T-helper 1 cell treated with Interleukin-12 subunit alpha and Interleukin-12 subunit beta and Interleukin-4 antibody, amounts not matched to agents 30 ng/mL and 1 ng/mL, for 36 hours (primary cell): ENCODE measurements around the gene SLC18B1. TPM values are rescaled to one million over a fixed set of nuclear protein-coding genes. Genes with fewer than 3 reads are reported as not detected.

Experiments used
- intact Hi-C: fragments of 100-400 bp; cut with micrococcal nuclease; formaldehyde crosslinking; loops from one replicate; pipeline ENCODE4 v1.15.1; 2024
- total RNA-seq: library from RNA; stranded (reverse); gene quantifications from 2 replicates; pipeline ENCODE4 v1.2.3, GENCODE V29; 2022

Gene SLC18B1
- total RNA-seq, 1 donor from 2014 or later: 4.3 TPM

DNA sequence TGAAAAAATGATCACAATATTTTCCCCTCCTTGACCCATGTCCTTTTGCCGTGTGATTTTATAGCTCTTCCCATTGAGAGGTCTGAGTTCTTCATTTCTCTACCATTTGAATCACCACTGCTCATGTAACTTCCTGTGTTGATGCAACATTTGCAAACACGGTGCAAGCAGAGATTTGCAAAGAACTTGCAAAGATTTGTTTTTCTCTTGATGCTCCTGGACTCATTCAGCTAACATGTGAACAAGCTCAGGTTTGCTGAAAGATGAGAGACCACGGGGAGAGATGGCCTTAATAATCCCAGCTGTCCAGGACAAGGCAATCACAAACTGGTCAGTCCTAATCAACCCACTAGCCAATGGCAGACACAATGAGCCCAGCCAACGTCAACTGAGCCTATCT lies 49.3 kb downstream of the SLC18B1 start:
- intact Hi-C loops: no loop called here

DNA sequence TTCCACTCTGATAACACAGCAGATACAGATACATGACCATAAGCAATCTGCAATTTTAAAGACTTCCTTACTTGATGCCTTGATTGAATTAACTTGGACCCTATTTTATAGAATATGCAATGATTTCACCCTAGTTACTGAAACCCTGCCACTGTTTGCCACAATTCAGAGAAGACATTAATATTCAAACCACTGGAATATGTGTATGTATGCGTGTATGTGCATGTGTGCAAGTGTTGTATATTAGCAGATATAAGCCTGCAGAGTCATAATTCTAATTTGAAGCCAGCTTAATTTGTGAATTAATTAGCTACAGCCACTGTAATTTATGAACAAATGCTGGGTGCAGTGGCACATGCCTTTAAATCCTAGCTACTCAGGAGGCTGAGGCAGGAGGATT lies 50.0 kb downstream of the SLC18B1 start:
- intact Hi-C loops: no loop called here

DNA sequence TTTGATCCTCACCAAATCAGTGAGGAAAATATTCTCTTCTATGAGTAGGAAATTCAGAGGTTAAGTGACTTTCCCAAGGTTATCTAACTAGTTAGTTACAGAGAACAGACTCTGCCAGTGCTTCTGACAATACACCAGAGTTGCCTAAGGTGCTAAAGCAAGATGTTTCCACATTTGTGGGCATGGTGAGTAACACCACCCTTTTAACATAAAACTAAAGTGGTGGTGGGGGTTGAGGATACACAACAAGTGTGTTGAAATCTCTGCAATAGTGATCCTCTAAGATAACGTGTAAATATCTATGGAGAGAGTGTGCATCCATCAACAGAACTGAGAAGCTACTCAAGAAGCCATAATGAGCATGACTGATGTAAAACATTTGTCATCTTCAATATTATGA lies 52.4 kb downstream of the SLC18B1 start:
- intact Hi-C loops: no loop called here

DNA sequence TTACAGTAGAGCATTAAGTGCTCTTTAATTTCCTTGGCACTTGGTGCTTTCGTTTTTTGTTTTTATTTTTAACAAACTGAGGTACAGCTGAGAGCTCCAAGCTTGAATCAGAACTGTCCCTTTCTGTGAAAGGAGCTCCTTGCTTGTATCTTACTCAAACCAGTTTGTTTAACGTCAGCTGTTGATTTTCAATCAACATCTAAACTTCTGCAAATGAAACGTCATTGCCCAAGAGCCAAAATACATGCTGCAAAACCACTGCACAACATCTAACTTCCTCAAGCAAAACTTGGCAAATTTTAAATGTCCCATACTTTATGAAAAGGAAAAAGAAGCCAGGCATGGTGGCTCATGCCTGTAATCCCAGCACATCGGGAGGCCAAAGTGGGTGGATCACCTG lies 55.9 kb downstream of the SLC18B1 start:
- intact Hi-C loops: no loop called here

DNA sequence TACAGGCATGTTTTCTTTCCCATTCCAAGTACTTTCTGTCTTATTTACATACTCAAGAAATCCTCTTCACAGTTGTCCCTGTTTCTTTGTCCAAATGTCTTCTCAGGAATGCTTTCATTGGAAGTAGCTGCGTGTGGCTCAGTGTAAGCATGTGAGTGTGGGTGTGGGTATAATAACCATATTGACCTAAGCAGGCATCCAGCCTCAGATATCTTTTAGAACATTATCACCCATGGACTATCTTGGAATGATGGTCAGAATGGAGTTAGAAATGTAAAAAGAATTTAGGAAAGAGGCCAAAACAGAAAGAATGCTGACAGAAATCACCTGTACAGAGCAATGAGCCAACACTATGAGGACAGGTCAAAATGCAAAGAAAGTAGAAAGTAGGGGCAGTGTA lies 57.2 kb downstream of the SLC18B1 start:
- intact Hi-C loops: no loop called here

DNA sequence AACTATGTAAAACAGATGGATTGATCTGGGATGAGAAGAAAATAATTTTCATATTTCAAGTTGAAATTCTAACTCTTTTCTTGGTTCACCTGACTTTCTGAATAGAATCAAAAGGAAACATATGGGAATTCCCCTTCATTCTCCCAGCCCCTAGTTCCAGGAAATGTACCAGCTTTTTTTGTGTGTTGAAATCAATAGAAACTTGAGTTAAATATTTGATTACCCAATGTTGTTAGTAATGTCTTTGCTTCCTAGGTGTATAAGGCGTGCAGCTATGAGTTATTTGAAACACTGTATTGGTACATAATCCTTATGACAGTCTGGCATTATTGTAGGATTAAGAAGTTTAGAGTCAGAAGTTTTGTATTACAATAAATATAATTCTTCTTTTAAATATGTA lies 62.2 kb downstream of the SLC18B1 start:
- intact Hi-C loops: no loop called here

DNA sequence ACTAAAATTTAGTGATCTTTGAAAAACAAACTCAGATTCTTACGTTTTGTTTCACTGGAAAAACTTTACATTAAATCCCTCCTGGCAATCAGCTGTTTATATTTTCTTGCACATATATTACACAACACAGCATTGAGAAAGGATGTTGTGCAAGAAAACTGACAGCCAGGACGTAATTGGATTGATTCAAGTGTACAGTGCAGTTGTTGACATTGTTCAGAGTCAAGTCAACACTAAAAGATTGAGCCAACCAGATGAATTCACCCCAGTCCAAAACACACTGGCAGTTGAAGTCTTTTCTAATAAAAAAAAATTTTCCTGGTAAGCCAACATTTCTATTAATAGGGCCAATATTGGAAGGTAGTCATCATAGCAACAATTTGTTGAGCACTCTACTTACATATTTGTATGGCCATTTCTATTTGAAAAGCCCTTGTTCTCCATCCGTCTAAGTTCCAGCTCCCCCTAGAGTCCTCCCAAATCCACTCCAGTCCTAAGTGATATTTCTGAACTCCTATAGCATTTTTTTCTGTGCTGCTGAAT lies 63.7 kb downstream of the SLC18B1 start:
- intact Hi-C loops: loop anchor here (2.0 kb wide), 1 partner anchor 28 kb away; no protein-coding TSS in a partner anchor

DNA sequence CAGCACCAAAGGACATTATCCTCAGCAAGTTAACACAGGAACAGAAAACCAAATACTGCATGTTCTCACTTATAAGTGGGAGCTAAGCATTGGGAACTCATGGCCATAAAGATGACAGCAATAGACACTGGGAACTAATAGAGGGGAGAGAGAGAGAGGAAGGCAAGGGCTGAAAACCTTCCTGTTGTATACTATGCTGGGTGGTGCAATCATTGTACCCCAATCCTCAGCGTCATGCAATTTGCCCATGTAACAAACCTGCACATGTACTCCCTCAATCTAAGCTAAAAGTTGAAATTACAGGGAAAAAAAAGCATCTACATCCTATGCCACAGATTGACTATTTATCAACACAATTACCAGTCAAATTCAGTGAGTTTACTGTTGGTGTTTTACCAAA lies 64.6 kb downstream of the SLC18B1 start:
- intact Hi-C loops: loop anchor here (2.0 kb wide), 1 partner anchor 29 kb away; no protein-coding TSS in a partner anchor

DNA sequence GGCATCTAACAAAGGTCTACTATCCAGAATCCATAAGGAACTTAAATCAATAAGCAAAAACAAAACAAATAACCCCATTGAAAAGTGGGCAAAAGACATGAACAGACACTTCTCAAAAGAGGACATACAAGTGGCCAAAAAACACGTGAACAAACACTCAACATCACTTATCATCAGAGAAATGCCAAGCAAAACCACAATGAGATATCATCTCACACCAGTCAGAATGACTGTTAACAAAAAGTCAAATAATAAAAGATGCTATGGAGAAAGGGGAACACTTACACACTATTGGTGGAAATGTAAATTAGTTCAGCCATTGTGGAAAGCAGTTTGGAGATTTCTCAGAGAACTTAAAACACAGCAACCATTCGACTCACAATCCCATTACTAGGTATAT lies 65.2 kb downstream of the SLC18B1 start:
- intact Hi-C loops: no loop called here

DNA sequence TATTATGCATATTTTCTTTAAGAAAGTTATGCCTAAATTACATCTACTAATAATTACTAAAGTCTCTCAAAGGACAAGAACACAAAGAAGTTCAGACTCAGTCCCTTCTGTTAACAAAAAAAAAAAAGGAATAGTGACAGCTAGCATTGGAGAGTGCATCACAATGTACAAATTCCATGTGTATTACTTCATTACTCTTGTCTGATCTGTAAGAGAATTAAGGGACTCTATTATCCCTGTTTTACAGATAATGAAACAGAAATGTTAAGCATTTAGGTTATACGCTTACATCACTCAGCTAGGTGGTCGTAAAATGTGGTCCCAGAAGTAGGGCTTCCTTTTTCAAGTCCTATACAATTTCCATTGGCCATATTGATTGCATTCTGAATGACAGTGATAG lies 67.4 kb downstream of the SLC18B1 start:
- intact Hi-C loops: no loop called here

DNA sequence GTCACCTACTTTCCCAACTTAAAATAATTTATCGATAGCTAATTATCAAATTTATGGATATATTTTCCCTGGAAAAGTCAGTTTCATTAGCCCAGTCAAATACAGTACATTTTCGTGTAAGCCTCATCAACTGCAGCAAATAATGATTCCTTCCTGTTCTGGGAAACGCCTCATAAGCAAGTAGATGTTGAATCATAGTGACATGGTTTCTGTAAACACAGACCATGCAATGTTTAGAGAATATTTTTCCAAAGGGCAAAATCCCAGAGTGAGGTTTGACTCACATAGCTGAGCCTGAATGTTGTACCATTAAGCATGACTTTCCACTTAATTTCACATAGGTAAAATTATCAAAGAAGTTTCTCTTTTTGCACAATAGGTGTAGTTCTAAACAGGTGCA lies 67.9 kb downstream of the SLC18B1 start:
- intact Hi-C loops: no loop called here

DNA sequence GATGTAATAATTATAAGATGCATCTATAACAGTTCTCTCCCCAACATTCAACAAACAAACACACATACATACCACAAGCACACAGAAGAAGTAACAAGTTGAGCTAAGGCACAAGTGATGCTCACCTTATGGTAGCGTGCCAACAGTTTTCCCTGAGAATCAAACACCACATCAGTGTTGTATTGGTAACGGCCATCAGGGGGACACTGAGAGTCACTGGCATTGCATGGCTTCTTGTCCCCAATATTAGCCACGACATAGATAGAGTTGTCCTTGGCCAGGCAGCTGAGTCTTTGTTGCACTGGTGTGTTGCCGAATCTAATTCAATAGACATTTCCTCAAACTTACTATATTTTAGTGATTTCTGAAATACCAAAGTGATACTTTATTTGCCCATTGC lies 69.8 kb downstream of the SLC18B1 start:
- intact Hi-C loops: no loop called here

DNA sequence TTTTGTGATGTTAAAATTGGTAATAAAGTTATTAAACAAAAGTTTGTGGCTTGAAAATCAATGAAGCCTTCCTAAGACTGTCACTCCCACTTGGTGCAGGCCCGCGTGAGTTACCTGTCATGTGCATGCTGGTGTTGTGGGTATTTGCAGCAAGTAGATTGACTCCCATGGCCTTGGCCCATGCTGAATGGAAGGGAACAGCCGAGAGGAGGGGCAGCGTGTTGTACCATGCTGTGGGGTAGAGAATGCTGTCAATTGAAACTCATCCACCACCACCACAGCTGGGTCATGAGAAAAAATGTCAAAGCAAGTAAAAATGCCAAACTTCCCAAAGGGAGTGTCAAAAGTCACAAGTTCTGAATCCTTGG lies 71.8 kb downstream of the SLC18B1 start:
- intact Hi-C loops: no loop called here

DNA sequence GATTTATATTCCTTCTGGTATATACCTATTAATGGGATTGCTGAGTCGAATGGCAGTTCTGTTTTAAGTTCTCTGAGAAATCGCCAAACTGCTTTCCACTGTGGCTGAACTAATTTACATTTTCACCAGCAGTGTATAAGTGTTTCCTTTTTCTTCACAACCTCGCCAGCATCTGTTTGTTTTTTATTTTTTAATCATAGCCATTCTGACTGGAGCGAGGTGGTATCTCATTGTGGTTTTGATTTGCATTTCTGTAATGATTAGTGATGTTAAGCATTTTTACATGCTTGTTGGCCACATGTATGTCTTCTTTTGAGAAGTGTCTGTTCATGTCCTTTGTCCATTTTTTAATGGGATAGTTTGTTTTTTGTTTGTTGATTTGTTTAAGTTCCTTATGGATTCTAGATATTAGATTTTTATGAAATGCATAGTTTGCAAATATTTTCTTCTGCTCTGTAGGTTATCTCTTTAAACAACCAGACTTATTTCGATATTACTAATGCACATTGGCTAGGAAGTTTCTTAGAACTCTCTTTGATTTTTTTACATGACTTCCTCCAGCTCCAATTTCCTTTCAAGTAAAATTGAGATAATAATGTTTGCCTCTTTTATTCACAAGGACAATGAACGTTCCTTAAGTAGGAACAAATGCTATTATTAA lies 72.4 kb downstream of the SLC18B1 start:
- intact Hi-C loops: no loop called here

DNA sequence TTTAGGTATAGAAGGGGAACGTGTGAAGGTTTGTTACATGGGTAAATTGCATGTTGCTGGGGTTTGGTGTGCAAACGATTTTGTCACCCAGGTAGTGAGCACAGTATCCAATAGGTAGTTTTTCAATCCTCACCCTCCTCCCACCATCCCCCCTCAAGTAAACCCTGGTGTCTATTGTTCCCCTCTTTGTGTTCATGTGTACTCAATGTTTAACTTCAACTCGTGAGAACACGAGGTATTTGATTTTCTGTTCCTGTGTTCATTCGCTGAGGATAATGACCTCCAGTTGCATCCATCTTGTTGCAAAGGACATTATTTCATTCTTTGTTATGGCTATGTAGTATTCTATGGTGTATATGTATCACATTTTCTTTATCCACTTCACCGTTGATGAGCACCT lies 73.0 kb downstream of the SLC18B1 start:
- intact Hi-C loops: no loop called here

DNA sequence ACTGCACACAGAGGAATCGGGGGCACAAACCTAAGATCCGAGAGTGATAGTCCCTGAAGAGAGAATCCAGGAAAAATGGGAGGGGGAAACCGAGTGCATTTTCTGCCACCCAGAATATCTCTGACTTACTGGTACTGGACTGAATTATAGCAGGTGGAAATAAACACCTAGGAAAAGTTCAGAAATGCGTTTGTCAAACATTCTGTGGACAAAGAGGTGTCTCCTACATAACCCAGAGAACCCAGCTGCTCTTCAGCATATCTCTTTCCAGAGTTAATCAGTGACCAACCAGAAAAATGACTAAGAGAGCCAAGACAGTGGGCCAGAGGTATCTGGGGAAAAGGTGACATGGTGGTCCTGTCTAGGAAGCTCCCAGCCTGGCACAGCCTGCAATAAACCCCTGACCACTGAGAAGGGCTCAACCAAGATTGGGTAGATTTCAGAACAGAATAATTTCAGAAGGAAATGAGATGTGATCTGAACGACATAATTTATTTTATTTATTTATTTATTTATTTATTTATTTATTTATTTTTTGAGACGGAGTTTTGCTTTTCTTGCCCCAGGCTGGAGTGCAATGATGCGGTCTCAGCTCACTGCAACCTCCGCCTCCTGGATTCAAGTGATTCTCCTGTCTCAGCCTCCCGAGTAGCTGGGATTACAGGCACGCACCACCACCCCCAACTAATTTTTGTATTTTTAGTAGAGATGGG lies 78.5 kb downstream of the SLC18B1 start:
- intact Hi-C loops: no loop called here

Other genes with a start within 250 kb of the SLC18B1 start
- gene TAAR8, start 246.0 kb downstream of the SLC18B1 start, total RNA-seq: not detected in 2 replicates
- not detected in 2 replicates for gene TAAR6, start 228.3 kb downstream of the SLC18B1 start, total RNA-seq
- not detected in 2 replicates for gene TAAR5, start 208.9 kb downstream of the SLC18B1 start, total RNA-seq
- gene TAAR2, start 174.4 kb downstream of the SLC18B1 start, total RNA-seq: not detected in 2 replicates
- gene TAAR1, start 139.5 kb downstream of the SLC18B1 start, total RNA-seq: not detected in 2 replicates
- not detected in 2 replicates for gene VNN1, start 84.6 kb downstream of the SLC18B1 start, total RNA-seq
- 4.9 and 5.6 TPM in 2 replicates for gene VNN2, start 40.7 kb downstream of the SLC18B1 start, total RNA-seq
- gene RPS12, start 15.9 kb upstream of the SLC18B1 start, total RNA-seq: 1,089 and 1,118 TPM in 2 replicates